ENCODE results near the gene SLC1A4. TPM values are rescaled to one million over a fixed set of nuclear protein-coding genes. Genes with fewer than 3 reads are reported as not detected.

Gene SLC1A4
- polyA plus RNA-seq, 10 donors, result 11.6 to 21.9 (median 12.7) TPM

DNA sequence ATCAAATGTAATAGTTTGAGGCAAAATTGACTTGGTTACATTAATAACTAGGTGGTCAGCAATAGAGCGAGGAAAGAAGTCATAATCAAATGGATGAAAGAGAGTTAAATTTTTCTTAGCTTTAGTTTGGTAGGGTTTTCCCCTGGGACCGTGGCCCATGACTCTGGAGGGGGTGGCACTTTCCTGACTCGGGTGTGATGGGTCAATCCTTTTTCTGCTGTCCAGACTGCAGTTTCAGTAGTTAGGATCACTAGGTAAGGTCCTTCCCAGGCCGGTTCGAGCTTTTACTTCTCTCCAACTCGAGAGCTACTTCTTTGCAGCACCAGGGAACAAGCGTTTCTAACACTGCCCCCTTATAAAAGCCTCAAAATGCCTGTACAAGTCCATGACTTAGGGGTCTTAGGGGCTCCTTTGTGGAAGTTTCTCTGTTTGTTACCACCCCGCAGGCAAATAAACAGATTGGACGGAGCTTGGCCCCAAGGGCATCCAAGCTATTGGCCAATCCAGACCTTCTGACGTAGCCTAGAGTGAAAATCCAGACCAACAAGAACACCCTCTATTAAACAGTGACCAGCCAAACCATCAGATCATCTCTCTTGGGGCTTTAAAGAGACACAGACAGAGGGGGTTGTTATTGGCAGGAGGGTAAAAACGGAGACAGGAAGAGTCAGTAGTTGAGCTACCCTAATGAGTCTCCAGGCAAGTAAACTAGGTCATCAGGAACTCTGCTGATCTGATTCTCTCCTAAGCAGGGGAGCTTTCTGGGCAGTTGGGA is 57.6 kb downstream of the SLC1A4 start:
- no peak for DNase-seq

DNA sequence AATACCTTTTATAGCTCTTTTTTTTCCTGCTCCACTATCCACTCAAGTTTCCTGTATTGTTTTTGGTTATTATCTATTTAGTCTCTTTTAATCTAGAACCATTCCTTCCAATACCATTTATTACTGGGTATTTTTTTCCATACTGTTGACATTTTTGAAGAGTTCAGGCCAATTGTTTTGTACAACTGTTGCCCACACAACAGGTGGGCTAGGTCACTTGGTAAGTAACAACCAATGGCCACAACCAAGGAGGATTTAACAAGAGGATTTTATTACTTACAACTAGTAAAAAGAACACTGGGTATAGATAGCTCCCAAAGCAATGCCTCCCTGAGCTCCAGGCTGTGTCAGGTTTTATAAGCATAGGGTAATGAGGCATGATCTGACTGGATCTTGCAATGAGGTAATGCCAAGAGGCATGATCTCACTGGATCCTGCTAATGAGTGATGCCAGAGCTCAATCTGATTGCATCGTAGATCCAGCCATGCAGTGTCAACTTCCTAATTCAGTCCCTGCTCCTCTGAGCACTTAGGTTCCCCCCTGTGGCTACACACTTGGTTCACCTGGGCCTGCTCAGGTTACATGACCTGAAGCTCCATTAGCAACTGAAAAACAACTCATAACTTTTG is 59.9 kb downstream of the SLC1A4 start:
- no peak for DNase-seq

DNA sequence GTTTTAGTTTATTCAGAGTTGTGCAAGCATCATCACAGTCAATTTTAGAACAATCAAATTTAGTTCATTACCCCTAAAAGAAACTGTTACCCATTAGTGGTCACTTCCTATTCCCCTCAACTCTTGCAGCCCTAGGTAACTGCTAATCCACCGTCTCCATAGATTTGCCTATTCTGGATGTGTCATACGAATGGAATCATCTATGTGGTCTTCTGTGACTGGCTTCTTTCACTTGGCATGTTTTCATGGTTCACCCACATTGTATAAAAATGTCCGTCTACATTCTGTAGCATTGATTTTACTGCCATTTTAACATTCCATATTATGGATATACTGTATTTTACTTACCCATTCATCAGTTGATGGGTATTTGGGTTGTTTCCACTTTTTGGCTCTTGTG is 61.7 kb downstream of the SLC1A4 start:
- DNase-seq, result no peak

DNA sequence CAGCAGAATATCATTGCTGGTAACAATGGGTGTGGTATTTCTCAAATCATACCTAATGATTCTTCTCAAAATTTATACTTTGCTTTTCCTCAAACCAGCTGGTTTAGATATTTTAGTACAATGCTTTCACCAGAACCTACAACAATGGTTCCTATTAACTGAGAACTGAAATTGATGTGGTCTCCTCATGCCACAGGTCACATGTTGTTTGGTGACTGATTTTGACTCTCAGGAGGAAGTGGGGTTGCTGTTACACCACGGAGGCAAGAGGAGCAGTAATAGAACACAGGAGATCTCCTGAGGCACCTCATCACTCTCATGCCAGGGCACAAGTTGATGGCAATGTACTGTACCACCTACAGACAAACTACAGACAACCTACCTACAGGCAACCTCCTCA is 64.0 kb downstream of the SLC1A4 start:
- DNase-seq, result no peak

DNA sequence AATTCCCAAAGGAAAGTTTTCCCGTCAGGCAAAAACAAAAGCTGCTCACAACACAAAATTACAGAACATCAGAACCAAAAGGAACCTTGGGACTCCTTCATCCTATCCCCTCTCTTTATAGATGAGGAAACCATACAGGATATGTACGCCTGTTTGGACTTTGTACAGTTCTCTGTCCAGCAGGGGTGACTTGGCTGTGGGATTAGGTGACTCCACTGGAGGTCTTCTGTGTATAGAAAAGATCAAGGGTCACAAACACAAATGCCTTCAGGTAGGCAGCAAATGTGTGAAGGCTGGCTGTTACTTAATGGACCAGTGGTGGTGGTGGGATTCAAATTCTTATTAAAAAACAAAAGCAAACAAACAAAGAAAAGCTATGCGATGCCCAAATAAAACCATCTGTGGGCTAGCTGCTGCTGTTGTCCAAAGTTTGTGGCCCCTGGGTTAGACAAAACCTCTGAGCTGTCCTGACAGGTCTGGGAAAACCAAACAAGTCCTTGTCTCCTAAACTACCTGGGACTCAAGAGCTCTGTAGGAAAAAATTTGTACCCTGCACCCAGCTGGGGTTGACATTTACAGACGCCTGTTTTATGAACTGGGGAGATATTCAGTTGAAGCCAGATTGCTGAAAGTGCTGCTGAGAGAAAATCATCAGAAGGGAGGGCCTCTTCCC is 65.7 kb downstream of the SLC1A4 start:
- no peak for DNase-seq

DNA sequence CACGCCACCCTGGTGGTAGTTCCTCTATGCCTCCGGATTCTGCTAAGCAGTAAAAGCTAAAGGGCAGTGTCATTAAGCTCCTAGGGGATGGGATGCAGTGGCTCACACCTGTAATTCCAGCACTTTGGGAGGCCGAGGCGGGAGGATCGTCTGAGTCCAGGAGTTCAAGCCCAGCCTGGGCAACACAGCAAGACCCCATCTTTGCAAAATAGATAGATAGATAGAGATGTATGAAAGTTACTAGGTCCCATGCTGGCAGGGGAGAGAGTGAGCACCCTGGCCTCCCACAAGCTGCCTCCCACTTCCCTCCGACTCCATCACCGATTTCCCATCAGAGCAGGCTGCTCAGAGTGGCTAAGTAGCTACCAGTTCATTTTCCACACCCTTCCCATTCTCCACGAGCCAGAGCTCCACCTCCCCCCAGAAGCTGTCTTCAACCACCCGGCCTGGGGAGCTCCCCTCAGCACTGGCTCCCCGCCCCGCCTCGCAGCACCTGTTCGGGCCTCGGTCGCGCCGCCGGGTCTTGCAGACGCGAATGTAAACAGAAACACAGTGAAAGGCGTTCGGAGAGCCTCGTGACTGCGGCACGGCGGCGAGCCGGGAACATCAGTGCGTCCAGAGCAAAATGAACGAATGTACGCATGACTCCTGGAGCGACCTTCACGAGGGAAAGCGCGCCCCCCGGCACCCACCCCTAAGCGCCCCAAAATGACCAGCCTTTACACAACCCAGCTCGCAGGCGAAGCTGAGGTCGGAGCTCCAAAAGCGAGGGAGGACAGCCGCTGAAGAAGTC is 66.4 kb downstream of the SLC1A4 start:
- no peak for DNase-seq

DNA sequence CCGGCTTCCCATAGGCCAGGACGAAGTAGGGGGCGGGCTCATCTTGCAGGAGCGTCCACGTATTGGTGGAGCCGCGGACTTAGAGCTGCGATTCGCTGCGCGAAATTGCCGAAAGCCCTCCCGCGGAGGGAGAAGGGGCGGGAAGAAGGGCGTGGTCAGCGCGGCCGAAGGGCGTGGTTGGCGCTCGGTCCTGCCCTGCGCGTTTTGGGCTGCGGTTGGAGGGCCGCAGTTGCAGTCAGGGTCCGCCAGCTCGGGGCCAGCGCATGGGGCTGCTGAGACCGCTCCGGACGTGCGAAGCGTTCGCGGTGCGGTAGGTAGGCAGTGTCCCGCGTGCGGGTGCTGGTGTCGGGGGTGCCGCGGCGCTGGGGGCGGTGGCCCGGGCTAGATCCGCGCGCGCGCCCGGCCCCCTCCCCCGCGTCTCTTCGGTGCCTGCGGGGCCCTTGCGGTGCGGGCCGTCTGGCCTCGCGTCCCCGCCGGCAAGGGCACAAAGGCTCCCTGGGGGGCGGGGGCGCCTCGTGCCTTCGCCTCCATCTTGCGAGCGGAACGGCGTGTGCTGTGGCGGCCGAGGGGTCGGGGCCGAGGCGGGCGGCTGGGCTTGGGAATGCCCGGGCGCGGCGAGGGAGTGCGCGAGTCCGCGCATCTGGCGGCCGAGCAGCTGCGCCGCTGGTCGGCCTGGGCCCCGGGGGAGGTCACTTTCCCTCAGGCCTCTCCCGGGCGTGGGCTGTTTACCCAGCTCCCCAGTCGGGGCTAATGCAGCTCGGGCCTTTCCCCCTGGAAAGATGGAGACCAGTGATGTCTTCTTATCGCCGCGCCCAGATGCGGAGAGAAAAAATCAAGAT is 67.2 kb downstream of the SLC1A4 start, which contains the start of gene CEP68:
TSS of gene CEP68 (plus strand) at position 202 of the 839 bp plus-strand sequence. CDS start 13,029 bp downstream, outside the sequence.
- peak; percentile 97 to 99 (median 98) for DNase-seq

DNA sequence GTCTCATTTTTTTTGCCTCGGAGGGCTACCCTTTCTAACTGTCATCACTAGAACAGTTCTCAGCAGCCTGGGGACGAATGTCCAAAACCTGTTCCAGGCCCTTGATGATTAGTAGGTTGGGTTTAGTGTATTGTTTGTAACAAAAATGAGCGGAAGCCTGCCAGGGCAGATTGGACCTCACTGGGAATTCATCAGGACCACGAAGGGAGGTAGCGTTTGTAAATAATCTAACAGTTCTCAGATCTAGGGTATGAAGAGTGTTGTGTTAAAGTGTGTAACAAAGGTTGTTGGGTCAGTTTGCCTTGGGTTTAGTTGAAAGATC is 67.8 kb downstream of the SLC1A4 start:
- DNase-seq, result no peak

DNA sequence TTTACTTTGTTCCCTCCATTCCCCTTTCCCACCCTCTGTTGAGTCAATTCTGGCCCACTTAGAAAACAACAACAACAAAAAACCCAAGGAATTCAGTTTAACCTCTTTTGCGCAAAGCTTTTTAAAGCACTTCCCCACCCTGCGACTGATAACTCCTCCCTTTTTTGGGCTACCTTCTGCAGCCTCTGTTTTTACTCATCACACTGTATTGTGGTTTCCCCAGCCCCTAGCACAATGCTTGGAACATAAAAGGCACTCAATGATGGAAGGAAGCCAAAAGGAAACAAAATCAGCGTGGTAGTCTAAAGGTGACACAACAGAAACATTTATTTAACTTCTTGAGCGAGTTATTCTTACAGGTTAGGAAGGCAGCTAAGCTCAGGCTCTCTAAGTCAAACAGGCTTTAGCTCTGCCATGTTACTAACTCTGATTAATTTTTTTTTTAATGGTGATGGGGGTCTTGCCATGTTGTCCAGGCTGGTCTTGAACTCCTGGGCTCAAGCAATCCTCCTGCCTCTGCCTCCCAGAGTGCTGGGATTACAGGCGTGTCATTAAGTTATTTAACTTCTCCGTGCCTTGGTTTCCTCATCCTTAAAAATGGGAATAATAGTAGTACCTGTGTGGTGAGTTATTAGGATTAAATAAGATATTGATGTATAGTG is 68.3 kb downstream of the SLC1A4 start:
- DNase-seq, result peak in 1 of 3 donors; percentile 43

DNA sequence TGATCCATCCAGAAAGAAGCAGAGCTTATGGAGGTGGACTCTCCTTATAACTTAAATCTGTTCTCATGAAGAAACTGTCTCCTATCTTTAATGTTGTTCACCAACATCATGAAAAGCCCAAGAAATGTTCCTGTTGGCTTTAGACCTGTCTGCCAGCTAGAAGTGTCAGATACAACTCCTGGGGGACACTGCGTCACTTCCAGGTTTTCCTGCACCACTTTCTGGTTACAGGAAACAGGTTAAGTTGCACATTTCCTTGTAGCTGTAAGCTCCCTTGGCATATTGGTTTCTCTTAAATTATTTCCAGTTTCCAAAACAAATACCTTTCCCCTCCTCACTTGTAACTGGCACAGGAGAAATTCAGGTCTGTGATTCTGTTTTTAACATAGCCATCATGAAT is 69.9 kb downstream of the SLC1A4 start:
- DNase-seq, result no peak

DNA sequence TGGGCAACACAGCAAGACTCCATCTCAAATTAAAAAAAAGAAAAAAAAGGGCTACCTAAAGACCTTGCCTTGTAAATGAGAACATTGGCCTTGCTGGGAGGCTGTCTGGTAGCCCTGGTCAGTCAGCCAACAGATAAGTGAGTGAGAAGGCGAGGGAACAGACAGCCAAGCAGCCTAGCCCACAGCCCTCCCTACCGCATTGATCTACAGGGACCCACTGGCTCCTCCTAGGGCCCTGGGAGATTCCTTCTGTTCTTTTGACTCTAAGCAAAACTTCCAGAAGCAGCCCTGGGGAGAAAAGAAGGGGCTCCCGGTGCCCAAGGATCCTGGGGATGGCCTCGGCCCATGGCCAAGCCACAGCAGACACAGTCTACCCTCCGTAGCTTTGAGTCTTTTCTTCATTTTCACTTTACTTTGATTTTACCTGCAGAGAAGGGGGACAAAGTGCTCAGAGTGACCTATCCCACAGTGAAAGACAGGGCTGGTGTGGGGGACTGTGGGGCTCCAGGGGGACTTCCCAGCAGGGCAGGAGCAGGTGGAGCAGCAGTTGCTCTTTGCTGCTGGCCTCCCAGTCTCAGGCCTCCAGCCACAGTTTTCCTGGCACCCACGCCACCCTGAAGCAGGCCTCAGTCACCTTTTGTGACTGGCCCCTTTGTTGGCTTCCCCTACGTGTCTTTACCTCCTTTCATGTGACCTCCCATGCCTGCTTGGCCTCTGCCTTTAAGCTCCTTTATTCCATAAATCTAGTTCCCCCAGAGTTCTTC is 72.1 kb downstream of the SLC1A4 start:
- DNase-seq, result no peak

DNA sequence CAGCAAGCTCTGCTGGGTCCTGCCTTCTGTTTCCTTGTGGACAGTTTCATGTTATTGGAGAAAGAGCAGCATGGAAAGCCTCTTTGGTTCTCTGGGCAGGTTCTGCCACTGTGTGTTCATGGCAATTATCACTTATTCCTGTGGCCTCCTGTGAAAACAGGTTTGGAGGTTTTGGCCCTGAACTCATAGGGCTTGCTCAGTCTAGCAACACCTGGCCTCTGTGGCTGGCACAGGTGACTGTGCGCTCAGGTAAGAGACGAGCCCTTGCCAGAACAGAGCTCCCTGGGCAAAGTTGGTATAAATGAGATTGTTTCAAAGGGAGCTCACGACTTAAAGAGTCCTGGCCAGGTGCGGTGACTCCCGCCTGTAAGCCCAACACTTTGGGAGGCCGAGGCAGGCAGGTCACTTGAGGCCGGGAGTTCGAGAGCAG is 72.7 kb downstream of the SLC1A4 start:
- DNase-seq, result no peak

DNA sequence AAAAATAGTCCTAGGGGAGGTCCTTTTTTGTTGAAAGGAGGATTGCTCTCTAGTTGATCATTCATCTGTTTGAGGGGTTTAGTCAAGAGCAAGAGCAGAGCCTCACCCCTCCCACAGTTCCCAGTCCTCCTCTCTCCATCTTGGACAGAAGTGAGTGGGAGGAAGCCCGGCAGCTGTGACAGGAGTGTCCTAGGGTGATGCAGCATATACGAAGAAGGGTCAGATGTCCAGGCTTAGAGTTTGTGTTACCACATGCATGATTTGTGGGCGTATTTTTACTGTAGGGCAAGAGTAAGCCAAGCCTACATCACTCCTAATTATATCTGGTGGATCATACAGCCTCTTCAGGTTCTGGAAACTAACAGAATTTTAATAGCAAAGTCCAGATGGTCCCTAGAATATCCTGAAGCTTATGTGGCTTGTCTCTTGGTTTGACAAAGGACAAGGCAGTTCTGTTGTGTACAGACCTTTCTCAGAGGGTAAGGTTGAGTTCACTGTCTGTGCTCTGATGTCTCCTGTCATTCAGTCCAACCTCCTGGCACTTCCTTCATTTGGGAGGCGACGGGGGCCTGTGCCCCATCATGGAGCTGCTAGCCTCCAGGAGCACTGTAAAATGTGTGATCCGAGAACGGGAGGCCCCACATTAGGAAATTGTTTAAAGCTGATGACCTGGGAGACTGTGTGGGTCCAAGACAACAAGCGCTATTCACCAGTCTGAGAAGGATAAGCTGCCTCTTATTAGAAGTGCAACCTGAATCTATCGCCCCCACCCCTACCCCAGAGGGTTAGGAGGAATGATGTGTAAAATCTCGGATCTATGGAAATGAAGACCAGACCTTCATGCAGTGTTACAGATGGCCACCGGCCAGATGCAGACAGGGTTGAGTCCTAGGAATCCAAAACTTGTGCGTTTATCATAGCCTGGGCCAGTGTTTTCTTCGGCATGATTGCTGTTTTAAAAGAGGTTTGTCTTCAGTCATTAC is 73.9 kb downstream of the SLC1A4 start:
- peak in 1 of 3 donors; percentile 65 for DNase-seq

DNA sequence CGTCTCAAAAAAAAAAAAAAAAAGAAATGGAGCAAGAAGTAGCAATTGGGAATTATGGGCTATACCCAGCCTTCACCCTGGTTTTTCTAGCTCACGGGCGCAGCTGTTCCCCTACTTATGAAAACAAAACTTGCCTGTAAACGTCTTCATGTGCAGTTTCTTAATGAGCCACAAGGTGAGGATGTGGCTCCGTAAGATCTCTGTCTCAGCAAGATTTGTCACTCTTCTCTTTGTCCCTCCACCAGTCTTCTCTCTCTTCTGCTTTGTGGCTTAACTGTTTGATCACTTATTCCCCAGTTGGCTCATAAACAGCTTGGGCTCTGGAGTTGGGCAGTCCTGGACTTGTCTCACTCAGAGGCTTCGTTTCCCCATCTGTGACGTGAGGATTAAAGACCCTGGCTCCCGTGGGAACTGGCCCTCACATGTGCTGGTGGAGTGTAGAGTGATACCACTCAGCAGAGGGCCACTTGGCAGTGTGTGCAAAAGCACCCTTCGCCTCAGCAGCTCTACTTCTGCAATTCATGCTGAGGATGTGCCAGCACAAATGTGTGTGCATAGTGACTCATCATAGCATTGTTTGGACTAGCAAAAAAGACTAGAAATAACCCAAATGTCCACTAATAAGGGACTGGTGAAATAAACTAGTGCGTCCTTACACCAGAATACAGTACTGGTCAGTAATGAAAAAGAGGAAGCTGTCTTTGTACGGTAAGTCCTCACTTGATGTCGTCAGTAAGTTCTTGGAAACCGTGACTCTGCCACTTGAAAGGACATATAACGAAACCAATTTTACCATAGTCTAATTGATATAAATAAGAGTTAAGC is 75.7 kb downstream of the SLC1A4 start:
- DNase-seq, result peak; percentile 58 to 82 (median 64)

DNA sequence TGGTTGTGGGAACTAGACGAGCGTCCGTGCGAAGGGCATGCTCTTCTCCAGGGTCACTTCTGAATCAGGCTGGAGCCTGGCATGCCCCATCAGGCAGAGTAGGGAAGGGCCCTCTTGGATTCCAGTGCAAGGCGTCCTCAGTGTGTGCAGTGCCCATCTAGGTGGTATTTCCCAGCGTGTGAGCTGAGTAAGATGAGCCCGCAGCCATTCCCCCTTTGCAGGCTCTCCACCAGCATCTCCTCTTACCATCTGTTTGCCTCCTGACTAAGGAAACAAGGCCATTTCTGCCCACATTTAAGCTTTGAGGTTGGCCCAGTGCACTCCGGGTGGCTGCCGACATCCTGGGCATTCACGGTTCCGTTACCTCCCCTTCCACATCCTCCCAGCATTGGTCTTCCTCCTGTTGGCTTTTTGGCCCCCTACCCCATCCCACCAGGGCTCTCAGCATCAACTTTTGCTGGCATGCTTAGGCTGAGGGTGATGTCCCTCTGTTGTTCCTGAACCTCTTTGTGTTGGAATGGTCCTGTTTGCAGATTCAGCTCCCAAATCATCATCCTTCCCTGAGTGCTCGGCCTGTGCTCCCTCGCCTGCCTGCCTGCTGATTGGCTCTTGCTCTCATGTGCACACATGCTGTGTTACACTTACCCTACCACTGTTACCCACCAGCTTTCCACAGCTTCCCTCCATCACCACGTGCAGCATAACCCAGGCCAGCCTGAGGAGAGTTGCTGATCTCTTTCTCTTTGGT is 78.8 kb downstream of the SLC1A4 start:
- DNase-seq, result no peak

DNA sequence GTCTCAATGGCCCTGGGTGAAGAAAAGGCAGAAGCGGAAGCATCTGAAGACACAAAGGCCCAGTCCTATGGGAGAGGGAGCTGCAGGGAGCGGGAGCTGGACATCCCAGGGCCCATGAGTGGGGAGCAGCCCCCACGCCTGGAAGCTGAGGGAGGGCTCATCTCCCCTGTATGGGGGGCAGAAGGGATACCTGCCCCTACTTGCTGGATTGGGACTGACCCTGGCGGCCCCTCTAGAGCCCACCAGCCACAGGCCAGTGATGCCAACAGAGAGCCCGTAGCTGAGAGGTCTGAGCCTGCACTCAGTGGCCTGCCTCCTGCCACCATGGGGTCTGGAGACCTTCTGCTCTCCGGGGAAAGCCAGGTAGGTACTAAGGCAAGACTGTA is 80.2 kb downstream of the SLC1A4 start:
- DNase-seq, result no peak
